Frontal cortex (tissue), 4 donors: Measurements from ENCODE around the gene SLC8A3. TPM values are rescaled to one million over a fixed set of nuclear protein-coding genes. Genes with fewer than 3 reads are reported as not detected.
A peak's percentile ranks its signal among the peaks of the same experiment; 100 is the strongest.

Experiments used
- DNase-seq, 2 donors: peaks; one replicate each; pipeline ENCODE4 v3.0.0; 2012; ENCODE audit warnings: low spot score in 2 of 2
- FAIRE-seq: peaks from 2 replicates; lab custom pipeline; 2012; peaks lifted over from hg19 to GRCh38; lab: Jason Lieb, UNC
- total RNA-seq: library from RNA; depleted of rRNA; stranded (reverse); fragments of >200 nt; gene quantifications from one replicate; pipeline ENCODE4 v1.2.3, GENCODE V29; 2014
- donor health status: control.
- donor health status: control.
- donor health status: control.

The SLC8A3 gene
- total RNA-seq, 1 donor from 2014 or later, result 43.6 TPM

- DNase-seq, result no peak
- no peak for FAIRE-seq
These were observed 106.4 kb downstream of the SLC8A3 start for GRCh38 chr14:70082394-70082793.

GRCh38 chr14:70080076-70080475 is 108.7 kb downstream of the SLC8A3 start:
- FAIRE-seq, result no peak
- DNase-seq, result no peak

- DNase-seq (no peak), FAIRE-seq (no peak)
These were observed 110.4 kb downstream of the SLC8A3 start for GRCh38 chr14:70078329-70078728.

GRCh38 chr14:70077720-70078119 is 111.0 kb downstream of the SLC8A3 start:
- FAIRE-seq (no peak), DNase-seq (no peak)

- DNase-seq (no peak), FAIRE-seq (no peak)
These were observed 111.7 kb downstream of the SLC8A3 start for GRCh38 chr14:70077005-70077404.

GRCh38 chr14:70073924-70074566 is 114.7 kb downstream of the SLC8A3 start:
- DNase-seq (peak; percentile 37 to 55), FAIRE-seq (no peak)

GRCh38 chr14:70069186-70069585 is 119.6 kb downstream of the SLC8A3 start:
- no peak for FAIRE-seq
- no peak for DNase-seq

GRCh38 chr14:70067810-70068209 is 120.9 kb downstream of the SLC8A3 start:
- DNase-seq (no peak), FAIRE-seq (no peak)

- no peak for DNase-seq
- FAIRE-seq, result no peak
These were observed 124.5 kb downstream of the SLC8A3 start for GRCh38 chr14:70064136-70064865.

GRCh38 chr14:70061108-70061507 is 127.6 kb downstream of the SLC8A3 start:
- FAIRE-seq, result no peak

GRCh38 chr14:70059545-70059944 is 129.2 kb downstream of the SLC8A3 start:
- FAIRE-seq, result no peak
- no peak for DNase-seq

More at GRCh38 chr14:70061108-70061507, 127.6 kb downstream of the SLC8A3 start:
- DNase-seq, result no peak

GRCh38 chr14:70057519-70058136 is 131.1 kb downstream of the SLC8A3 start:
- FAIRE-seq (no peak), DNase-seq (no peak)

- DNase-seq, result no peak
These were observed 135.8 kb downstream of the SLC8A3 start for GRCh38 chr14:70052990-70053389.

GRCh38 chr14:70050136-70050535 is 138.6 kb downstream of the SLC8A3 start:
- DNase-seq (no peak), FAIRE-seq (no peak)

More at GRCh38 chr14:70052990-70053389, 135.8 kb downstream of the SLC8A3 start:
- no peak for FAIRE-seq

GRCh38 chr14:70049605-70050004 is 139.1 kb downstream of the SLC8A3 start:
- no peak for DNase-seq
- FAIRE-seq, result no peak

- FAIRE-seq (no peak), DNase-seq (no peak)
These were observed 140.5 kb downstream of the SLC8A3 start for GRCh38 chr14:70048313-70048654.

GRCh38 chr14:70047598-70048312 is 141.0 kb downstream of the SLC8A3 start:
- FAIRE-seq (no peak), DNase-seq (no peak)

GRCh38 chr14:70045844-70046535 is 142.8 kb downstream of the SLC8A3 start:
- DNase-seq (peak; percentile 22 to 67), FAIRE-seq (no peak)

- DNase-seq (no peak), FAIRE-seq (no peak)
These were observed 143.4 kb downstream of the SLC8A3 start for GRCh38 chr14:70045310-70045709.

GRCh38 chr14:70043001-70043400 is 145.8 kb downstream of the SLC8A3 start:
- DNase-seq, result no peak
- FAIRE-seq, result no peak
